ENCODE measurements around the gene ADAM30.

The ADAM30 gene

DNA sequence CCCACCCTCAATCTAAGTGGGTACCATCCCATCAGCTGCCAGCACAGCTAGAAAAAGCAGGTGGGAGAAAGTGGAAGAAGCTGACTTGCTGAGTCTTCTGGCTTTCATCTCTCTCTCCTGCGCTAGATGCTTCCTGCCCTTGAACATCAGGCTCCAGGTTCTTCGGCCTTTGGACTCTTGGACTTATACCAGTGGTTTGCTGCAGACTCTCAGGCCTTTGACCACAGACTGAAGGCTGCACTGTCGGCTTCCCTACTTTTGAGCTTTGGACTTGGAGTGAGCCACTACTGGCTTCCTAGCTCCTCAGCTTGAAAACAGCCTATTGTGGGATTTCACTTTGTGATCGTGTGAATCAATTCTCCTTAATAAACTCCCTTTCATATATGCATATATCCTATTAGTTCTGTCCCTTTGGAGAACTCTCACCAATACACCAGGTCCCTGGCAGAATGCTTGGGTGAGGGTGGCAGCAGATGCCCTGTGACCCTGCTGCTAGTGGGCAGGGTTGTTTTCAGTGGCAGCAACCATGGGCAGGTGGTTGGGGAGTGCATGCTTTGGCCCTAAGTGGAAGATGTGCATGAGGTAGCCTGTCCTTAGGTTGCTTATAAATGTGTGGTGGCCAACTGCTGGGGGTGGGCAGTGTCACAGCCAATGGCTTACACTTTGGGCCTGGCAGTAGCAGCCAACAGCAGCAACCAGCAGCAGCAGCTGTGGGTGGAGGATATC lies 10.8 kb upstream of the ADAM30 start:
- DNase-seq, result no peak

GRCh38 chr1:119903443-119903835 lies 7.1 kb upstream of the ADAM30 start:
- no peak for DNase-seq

DNA sequence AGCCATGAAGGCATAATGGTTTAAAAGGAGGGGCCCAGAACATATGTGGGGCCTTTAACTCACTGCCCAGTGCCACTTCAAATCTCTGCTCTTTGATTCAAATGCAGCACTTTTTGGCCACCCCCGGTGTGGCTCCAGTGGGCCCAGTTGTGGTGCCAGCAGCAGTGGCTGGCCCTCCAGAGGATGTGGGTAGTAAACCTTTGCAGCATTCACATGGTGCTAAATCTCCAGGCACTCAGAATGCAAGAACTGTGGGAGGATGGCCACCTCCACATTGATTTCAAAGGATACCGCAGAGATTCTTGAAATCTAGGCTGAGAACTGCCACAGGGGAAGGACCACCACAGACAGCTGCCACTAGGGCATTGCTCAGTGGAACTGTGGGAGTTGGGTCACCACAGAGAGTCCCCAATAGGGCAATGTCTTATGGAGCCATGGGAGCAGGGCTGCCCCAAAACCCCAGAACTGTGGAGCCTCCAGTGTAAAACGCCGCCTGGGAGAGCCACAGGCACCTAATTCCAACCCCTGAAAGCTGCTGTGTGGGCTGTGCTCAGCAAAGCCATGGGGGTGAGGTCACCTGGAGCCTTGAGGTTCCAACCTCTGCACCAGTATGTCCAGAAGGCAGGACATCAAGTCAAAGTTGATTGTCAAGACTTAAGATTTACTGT lies 6.6 kb upstream of the ADAM30 start:
- DNase-seq, result no peak

DNA sequence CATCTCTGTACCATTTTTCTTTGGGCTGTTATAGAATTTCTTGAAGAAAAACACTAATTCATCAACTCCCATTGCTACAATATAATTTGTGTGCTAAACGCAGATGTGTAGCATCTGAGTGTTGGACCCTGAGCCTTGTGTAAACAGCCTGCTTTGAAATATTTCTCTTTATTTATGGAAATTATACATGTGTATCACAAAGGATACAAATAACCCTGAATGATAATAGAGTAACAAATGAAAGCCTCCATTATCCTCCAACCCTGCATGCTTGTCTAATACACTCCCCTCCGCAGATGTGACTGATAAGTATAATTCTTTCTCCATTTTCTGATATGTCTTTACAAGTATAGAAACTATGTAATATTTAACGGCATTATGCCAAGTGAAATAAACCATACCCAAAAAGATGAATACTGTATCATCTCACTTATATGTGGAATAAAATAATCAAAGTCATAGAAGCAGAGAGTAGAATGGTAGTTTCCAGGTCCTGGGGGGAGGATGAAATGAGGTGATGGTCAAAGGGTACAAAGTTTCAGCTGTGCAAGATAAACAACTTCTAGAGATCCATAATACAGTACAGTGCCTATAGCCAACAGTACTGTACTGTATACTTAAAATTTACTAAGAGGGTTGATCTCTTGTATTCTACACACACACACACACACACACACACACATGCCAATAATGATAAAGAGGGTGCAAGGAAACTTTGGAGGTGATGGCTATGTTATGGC lies 2.8 kb upstream of the ADAM30 start:
- DNase-seq, result no peak

- DNase-seq, result no peak
These were observed 2.2 kb upstream of the ADAM30 start for GRCh38 chr1:119898530-119898929.

GRCh38 chr1:119895102-119895501 lies 1.2 kb downstream of the ADAM30 start:
- DNase-seq, result no peak

GRCh38 chr1:119893827-119894700 lies 2.3 kb downstream of the ADAM30 start:
- no peak for DNase-seq

GRCh38 chr1:119893238-119893791 lies 3.0 kb downstream of the ADAM30 start:
- DNase-seq, result no peak

GRCh38 chr1:119891386-119891785 lies 4.9 kb downstream of the ADAM30 start:
- no peak for DNase-seq

- no peak for DNase-seq
These were observed 7.8 kb downstream of the ADAM30 start for GRCh38 chr1:119888476-119888875.

GRCh38 chr1:119887427-119887826 lies 8.9 kb downstream of the ADAM30 start:
- DNase-seq, result no peak

DNA sequence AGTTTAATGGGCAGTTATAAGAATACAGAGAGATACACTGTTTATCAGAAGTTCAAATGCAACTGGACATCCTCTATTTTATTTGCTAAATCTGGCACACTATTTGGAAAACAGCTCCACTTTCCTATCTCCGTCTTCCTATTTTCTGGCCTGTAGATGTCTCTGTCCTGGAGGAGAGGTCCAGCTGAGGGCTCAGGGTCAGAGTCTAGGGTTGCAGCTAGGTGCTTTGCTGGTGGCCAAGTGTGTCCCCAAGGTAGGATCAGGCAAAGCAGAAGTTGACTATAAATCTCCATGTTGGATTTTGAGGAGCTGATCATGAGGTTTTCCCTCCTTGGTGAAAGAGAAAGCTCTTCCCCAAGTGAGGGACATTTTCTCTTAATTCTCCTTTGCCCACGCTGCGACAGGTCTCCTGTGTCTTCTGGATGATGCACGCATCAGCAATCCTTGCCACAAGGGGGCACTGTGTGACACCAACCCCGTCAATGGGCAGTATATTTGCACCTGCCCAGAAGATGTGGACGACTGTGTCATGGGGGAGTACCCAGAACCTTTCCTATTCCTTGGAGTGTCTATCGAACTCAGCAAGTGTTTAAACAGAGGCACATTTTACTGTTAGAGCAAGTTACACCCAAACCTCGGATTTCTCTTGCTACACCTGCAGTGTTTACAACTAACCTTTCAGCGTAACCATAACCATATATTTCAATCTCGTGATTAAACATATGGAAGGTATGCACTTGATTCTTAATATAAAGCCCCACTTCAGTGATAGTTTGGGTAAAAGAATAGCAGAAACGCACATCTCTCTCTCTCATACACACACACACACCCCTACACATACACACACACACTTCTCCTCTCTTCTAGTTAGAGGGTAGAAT lies 10.2 kb downstream of the ADAM30 start:
- DNase-seq, result peak; percentile 29

- no peak for DNase-seq
These were observed 11.6 kb downstream of the ADAM30 start for GRCh38 chr1:119884711-119885110.

GRCh38 chr1:119883826-119884225 lies 12.5 kb downstream of the ADAM30 start:
- no peak for DNase-seq

- no peak for DNase-seq
These were observed 13.9 kb downstream of the ADAM30 start for GRCh38 chr1:119882132-119883049.

DNA sequence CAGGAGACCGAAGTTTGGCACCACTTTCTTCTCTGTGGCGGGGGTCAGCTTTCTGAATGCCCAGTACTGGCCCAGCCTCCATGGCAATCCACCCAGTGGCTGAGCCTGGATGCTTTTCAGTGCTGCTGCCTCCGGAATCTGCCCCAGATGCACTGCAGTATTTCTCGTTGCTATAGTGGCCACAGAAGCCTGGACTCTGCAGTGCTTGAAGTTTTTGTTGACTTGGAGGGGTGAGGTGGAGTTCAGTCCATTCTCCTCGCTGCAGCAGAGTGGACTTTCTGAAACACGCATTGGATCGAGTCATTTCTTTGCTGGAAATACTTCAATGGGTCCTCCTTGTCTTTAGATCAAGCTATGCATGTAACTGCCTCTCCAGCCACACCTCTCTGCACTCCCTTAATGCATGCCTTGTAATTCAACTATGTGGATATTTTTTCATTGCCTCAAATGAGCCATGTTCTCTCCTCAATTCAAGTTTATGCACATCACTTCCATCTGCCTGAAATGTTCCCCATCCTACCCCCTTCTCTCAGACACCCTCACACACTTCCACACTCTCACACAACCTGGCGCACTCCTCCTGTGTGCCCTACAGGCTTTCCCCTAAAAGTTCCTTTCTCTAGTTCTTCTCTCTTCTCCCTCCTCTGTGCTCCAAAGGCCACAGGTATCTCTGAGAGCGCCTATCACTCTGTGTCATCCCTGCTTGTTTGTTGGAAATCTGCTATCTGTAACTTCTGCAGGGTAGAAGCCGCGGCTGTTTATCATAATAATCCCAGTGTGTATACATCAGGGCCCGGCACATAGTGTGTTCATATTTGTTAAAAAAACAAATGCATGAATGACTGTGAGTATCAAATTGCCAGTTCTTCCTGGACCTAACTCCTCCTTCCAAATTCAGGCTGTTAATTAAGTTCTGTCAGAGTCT lies 16.5 kb downstream of the ADAM30 start:
- DNase-seq, result no peak

DNA sequence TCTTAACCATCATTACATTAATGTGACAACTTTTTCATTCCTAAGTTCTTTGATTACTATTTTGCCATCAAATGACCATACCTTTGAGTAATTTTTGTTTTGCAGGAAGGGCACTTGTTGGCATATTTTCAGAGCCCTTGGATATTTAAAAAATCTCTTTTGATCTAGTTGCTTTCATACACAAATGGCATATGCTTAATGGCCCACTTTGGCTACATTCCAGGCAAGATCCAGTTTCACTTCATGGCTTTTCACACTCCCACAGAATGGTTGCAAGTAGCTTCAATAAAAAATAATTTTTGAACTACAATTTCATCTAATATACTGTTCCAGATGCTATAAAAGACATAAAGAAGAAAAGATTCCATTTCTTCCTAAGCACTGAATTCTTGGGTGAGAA lies 18.1 kb downstream of the ADAM30 start:
- no peak for DNase-seq

DNA sequence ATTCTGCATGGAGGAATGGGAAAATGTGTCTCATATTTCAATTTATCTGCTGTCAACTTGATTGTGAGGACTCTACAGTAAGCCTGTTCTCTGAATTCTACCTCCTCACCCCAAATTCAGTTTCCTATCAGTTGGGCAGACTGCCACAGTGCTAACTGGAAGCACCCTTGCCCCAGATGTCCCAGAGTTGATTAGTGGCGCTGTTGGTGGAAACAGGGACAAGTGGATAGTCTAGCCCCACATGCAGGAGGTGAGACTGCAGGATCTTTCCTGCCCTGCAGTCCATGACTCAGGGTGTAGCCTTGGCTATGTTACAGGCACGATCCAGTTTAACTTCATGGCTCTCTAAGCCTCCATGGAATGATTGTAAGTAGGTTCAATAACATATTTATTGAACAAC lies 22.1 kb downstream of the ADAM30 start:
- DNase-seq, result no peak
